ENCODE results near the gene CTXN1. TPM values are rescaled to one million over a fixed set of nuclear protein-coding genes. Genes with fewer than 3 reads are reported as not detected.

Gene CTXN1
- total RNA-seq, 1 donor from 2014 or later, result 90.6 TPM

- Mint-ChIP-seq H3K36me3 (ENCODE audit: unreplicated experiment) (no peaks in the 10 kb centered on the region), H3K27ac (ENCODE audit: unreplicated experiment) (peak overlapping the region; percentile 72), H3K9me3 (ENCODE audit: unreplicated experiment) (peaks cover 5% of the 10 kb centered on the region), H3K4me3 (ENCODE audit: unreplicated experiment) (no peak overlapping the region), H3K4me1 (ENCODE audit: low read depth, unreplicated experiment) (peaks cover 14% of the 10 kb centered on the region), H3K27me3 (ENCODE audit: unreplicated experiment) (peaks cover 9% of the 10 kb centered on the region)
- no peak for TF ChIP-seq CTCF (IDR thresholded peaks at IDR 0.05; ENCODE audit: partially characterized antibody, unreplicated experiment)
- no peak for DNase-seq
Observed at GRCh38 chr19:7953060-7953459, 27.1 kb upstream of the CTXN1 start.

GRCh38 chr19:7947939-7948338 is 22.0 kb upstream of the CTXN1 start:
- no peak for TF ChIP-seq CTCF (IDR thresholded peaks at IDR 0.05; ENCODE audit: partially characterized antibody, unreplicated experiment)
- no peak for DNase-seq
- Mint-ChIP-seq H3K27me3 (ENCODE audit: unreplicated experiment) (peaks cover 12% of the 10 kb centered on the region), H3K4me3 (ENCODE audit: unreplicated experiment) (no peak overlapping the region), H3K27ac (ENCODE audit: unreplicated experiment) (no peak overlapping the region), H3K9me3 (ENCODE audit: unreplicated experiment) (peaks cover 14% of the 10 kb centered on the region), H3K4me1 (ENCODE audit: low read depth, unreplicated experiment) (peaks cover 14% of the 10 kb centered on the region), H3K36me3 (ENCODE audit: unreplicated experiment) (no peaks in the 10 kb centered on the region)

GRCh38 chr19:7944177-7944761 is 18.3 kb upstream of the CTXN1 start:
- Mint-ChIP-seq H3K9me3 (ENCODE audit: unreplicated experiment) (peaks cover 19% of the 10 kb centered on the region), H3K27ac (ENCODE audit: unreplicated experiment) (peak overlapping the region; percentile 100), H3K27me3 (ENCODE audit: unreplicated experiment) (peaks cover 11% of the 10 kb centered on the region), H3K4me1 (ENCODE audit: low read depth, unreplicated experiment) (peaks cover 7% of the 10 kb centered on the region), H3K36me3 (ENCODE audit: unreplicated experiment) (no peaks in the 10 kb centered on the region), H3K4me3 (ENCODE audit: unreplicated experiment) (peak overlapping the region; percentile 97)
- TF ChIP-seq CTCF (IDR thresholded peaks at IDR 0.05; ENCODE audit: partially characterized antibody, unreplicated experiment), result peak; percentile 98
- DNase-seq, result peak; percentile 87

- TF ChIP-seq CTCF (IDR thresholded peaks at IDR 0.05; ENCODE audit: partially characterized antibody, unreplicated experiment), result no peak
- peak within 1 kb of the TSS; percentile 100 for H3K27ac Mint-ChIP-seq (ENCODE audit: unreplicated experiment)
- peaks cover 14% of the 10 kb centered on the region for H3K27me3 Mint-ChIP-seq (ENCODE audit: unreplicated experiment)
- peaks cover 10% of the 10 kb centered on the region for H3K4me1 Mint-ChIP-seq (ENCODE audit: low read depth, unreplicated experiment)
- no peaks in the 10 kb centered on the region for H3K36me3 Mint-ChIP-seq (ENCODE audit: unreplicated experiment)
- DNase-seq, result peak; percentile 99
- H3K4me3 Mint-ChIP-seq (ENCODE audit: unreplicated experiment), result peak within 1 kb of the TSS; percentile 97
- H3K9me3 Mint-ChIP-seq (ENCODE audit: unreplicated experiment), result peaks cover 19% of the 10 kb centered on the region
Observed at GRCh38 chr19:7943444-7944176, 17.7 kb upstream of the CTXN1 start, which contains the start of gene TIMM44. TSS of gene TIMM44 (minus strand) at chr19:7943666. CDS start at chr19:7943651, 15 bp downstream.

- H3K27me3 Mint-ChIP-seq (ENCODE audit: unreplicated experiment), result peaks cover 14% of the 10 kb centered on the region
- H3K9me3 Mint-ChIP-seq (ENCODE audit: unreplicated experiment), result peaks cover 17% of the 10 kb centered on the region
- peak overlapping the region; percentile 100 for H3K27ac Mint-ChIP-seq (ENCODE audit: unreplicated experiment)
- no peaks in the 10 kb centered on the region for H3K36me3 Mint-ChIP-seq (ENCODE audit: unreplicated experiment)
- peak overlapping the region; percentile 97 for H3K4me3 Mint-ChIP-seq (ENCODE audit: unreplicated experiment)
- peaks cover 10% of the 10 kb centered on the region for H3K4me1 Mint-ChIP-seq (ENCODE audit: low read depth, unreplicated experiment)
- TF ChIP-seq CTCF (IDR thresholded peaks at IDR 0.05; ENCODE audit: partially characterized antibody, unreplicated experiment), result no peak
- no peak for DNase-seq
Observed at GRCh38 chr19:7942981-7943443, 17.1 kb upstream of the CTXN1 start.
